ENCODE results near the gene LHCGR.
"Not testable (repeated sequence)": the region's sequence is repeated elsewhere in the genome, so short reads cannot be mapped to it uniquely, and the experiment has no call there.

Gene LHCGR

GRCh38 chr2:48711343-48711742 lies 44.2 kb downstream of the LHCGR start:
- no peak for TF ChIP-seq CTCF (IDR thresholded peaks at IDR 0.05; ENCODE audit: insufficient read depth, missing control alignments)
- no peak for FAIRE-seq
- DNase-seq (ENCODE audit: insufficient read length, low spot score): no peak

GRCh38 chr2:48709096-48710034 lies 46.2 kb downstream of the LHCGR start:
- no peak for FAIRE-seq
- TF ChIP-seq CTCF (IDR thresholded peaks at IDR 0.05; ENCODE audit: insufficient read depth, missing control alignments): no peak

DNA sequence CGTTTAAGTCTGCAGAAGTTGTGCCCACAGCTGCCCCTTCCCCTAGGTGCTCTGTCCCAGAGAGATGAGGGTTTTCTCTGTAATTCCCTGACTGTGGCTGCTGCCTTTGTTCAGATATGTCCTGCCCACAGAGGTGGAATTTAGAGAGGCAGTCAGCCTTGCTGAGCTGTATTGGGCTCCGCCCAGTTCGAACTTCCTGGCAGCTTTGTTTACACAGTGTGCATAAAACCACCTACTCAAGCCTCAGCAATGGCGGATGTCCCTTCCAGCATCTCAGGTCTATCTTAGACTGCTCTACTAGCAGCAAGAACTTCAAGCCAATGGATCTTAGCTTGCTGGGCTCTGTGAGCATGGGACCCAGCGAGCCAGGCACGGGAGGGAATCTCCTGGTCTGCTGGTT lies 48.1 kb downstream of the LHCGR start:
- no peak for TF ChIP-seq CTCF (IDR thresholded peaks at IDR 0.05; ENCODE audit: insufficient read depth, missing control alignments)
- FAIRE-seq (no peak), DNase-seq (ENCODE audit: insufficient read length, low spot score) (no peak)

More at GRCh38 chr2:48709096-48710034, 46.2 kb downstream of the LHCGR start:
- no peak for DNase-seq (ENCODE audit: insufficient read length, low spot score)

- DNase-seq (ENCODE audit: insufficient read length, low spot score); FAIRE-seq: not testable (repeated sequence)
These were observed 51.9 kb downstream of the LHCGR start for GRCh38 chr2:48703621-48704020.

DNA sequence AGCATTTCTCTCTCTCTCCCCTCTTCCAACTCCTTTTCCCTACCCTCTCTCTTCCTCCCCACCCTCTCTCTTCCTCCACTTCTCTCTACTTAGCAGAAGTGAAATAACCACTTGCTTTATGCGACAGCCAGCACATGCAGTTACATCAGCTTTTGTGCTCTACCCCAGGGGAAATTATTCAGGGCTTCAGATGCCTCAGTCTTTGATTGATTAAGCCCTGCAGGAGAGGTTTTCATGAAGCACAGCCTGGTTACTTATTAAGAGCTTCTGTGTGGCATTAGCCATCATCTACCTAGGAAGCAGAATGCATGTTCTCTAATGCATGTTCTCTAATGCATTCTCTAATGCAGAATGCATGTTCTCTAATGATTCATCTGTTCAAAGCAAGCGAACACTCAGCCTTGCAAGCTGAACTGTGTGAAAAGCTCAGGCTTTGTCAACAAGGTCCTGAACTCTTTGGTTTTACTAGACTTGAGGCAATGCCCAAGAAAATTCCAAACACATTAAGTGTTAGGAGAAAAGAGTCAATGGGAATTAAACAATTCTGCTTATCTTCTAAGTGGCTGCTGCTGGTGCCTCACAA lies 56.1 kb downstream of the LHCGR start:
- DNase-seq (ENCODE audit: insufficient read length, low spot score) (no peak), FAIRE-seq (no peak)
- TF ChIP-seq CTCF (IDR thresholded peaks at IDR 0.05; ENCODE audit: insufficient read depth, missing control alignments): no peak

DNA sequence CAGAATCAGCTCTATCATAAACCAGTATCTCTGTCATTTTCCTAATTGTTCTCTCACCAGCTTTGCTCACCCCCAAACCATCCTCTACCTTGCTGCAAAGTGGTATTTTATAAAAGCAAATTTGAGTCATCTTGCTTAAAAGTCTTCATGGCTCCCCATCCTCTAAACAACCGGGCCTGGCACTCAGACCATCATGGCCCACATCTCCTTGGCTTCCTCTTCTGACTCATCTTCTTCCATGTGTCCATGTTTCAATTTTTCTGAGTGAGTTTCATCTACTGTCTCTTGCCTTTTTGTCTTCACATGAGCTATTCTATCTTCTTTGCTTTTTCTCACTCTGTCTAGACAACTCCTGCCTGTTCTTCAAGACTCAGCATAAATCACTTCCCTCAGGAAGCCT lies 58.6 kb downstream of the LHCGR start:
- DNase-seq (ENCODE audit: insufficient read length, low spot score): no peak
- FAIRE-seq: no peak
- no peak for TF ChIP-seq CTCF (IDR thresholded peaks at IDR 0.05; ENCODE audit: insufficient read depth, missing control alignments)

DNA sequence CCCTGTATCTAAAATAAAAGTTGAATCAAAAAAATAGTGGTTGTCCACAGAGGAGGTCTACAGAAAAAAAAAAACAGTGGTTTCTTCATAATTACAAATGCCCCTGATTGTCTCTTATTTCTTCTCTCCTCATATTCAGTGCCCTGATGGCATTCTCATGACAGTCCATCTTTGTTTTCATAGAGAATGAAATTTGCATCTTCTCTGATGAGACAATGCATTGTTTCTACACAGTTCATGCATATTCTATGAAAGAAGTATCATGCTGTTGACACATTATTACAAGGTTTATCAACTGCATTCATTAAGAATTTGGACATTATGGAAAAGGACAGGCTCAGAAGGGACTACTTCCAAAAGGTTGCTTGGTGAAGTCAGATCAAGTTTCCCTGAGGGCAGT lies 59.5 kb downstream of the LHCGR start:
- no peak for TF ChIP-seq CTCF (IDR thresholded peaks at IDR 0.05; ENCODE audit: insufficient read depth, missing control alignments)
- FAIRE-seq (no peak), DNase-seq (ENCODE audit: insufficient read length, low spot score) (no peak)
